ENCODE results near the gene C1QTNF12. TPM values are rescaled to one million over a fixed set of nuclear protein-coding genes. Genes with fewer than 3 reads are reported as not detected.
A peak's percentile ranks its signal among the peaks of the same experiment; 100 is the strongest.

Gene C1QTNF12
- total RNA-seq, 1 experiment from 2014 or later: 4.4 TPM

DNA sequence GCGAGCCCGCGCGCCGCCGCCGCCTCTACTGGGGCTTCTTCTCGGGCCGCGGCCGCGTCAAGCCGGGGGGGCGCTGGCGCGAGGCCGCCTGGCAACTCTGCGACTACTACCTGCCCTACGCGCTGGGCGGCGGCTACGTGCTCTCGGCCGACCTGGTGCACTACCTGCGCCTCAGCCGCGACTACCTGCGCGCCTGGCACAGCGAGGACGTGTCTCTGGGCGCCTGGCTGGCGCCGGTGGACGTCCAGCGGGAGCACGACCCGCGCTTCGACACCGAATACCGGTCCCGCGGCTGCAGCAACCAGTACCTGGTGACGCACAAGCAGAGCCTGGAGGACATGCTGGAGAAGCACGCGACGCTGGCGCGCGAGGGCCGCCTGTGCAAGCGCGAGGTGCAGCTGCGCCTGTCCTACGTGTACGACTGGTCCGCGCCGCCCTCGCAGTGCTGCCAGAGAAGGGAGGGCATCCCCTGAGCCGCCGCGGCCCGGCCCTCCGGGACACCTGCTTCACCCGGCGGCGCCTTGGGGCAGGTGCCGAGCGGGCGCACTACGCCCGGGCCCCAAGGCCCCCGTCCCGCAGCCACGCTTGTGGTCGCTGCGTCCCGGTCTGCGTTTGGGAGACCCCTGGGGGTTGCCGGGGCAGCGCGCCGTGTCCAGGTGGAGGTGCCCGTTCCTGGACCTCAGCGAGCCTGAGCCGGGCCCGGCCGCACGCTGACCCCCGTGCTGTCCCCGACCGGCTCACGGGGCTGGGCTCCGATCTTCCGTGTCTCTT is 13.5 kb downstream of the C1QTNF12 start:
- no peaks in the 10 kb centered on the region for H3K9me3 ChIP-seq (ENCODE audit: control insufficient read depth, low read depth, low read length)
- no peak overlapping the region for H2AK5ac ChIP-seq (ENCODE audit: insufficient read length, low read length)
- Mint-ChIP-seq H3K27me3 (ENCODE audit: low read depth) (no peaks in the 10 kb centered on the region), H3K36me3 (ENCODE audit: insufficient read depth in 1 of 3, low read depth in 3 of 3) (peaks cover 17 to 34% (median 33%) of the 10 kb centered on the region in 3 experiments), H3K4me3 (peak overlapping the region; percentile 51 to 70), H3K9me3 (peaks cover 0 to 4% of the 10 kb centered on the region in 2 experiments; a peak in 1 of 5 replicates), H3K27ac (no peak overlapping the region), H3K4me1 (peaks cover 15 to 25% of the 10 kb centered on the region in 2 experiments)
- no peaks in the 10 kb centered on the region for H3K27me3 ChIP-seq (ENCODE audit: insufficient read depth, low read length)
- H3K4me2 ChIP-seq (ENCODE audit: insufficient read depth, insufficient read length, low read length): no peak overlapping the region
- H2BK12ac ChIP-seq (ENCODE audit: insufficient read length, low read depth, low read length): no peak overlapping the region
- no peak overlapping the region for H4K8ac ChIP-seq (replicated peaks; ENCODE audit: insufficient read length, low read depth, low read length)
- no peak overlapping the region for H3K18ac ChIP-seq (ENCODE audit: insufficient read length, low read depth, low read length)
- H3K79me2 ChIP-seq (ENCODE audit: insufficient read depth, low read length): peaks cover 2% of the 10 kb centered on the region; the same call in 1 of the 2 replicates
- no peak overlapping the region for H2BK20ac ChIP-seq (ENCODE audit: low read depth, low read length, poor library complexity, severe bottlenecking)
- no peaks in the 10 kb centered on the region for H4K20me1 ChIP-seq (ENCODE audit: control insufficient read depth, insufficient read depth, insufficient read length)
- no peak overlapping the region for H3K56ac ChIP-seq (ENCODE audit: insufficient read length, low read depth, low read length)
- H4K91ac ChIP-seq (ENCODE audit: insufficient read length, low read depth, low read length): no peak overlapping the region
- H3T11ph ChIP-seq (ENCODE audit: low read length): no peak overlapping the region
- H2BK5ac ChIP-seq (ENCODE audit: insufficient read length, low read length): no peak overlapping the region
- peaks cover 6% of the 10 kb centered on the region for H3K23me2 ChIP-seq (ENCODE audit: insufficient read length, low read depth, low read length, poor library complexity, severe bottlenecking)
- H3K4ac ChIP-seq (ENCODE audit: low read depth, low read length): no peak overlapping the region
- no peak overlapping the region for H3K23ac ChIP-seq (ENCODE audit: insufficient read length, low read depth, low read length)
- H3K79me1 ChIP-seq (ENCODE audit: insufficient read depth, low read depth, low read length, poor library complexity, severe bottlenecking): peaks cover 2% of the 10 kb centered on the region
- H3K9ac ChIP-seq (ENCODE audit: extremely low read depth, insufficient read length, low read length): no peak overlapping the region
- H2BK15ac ChIP-seq (ENCODE audit: low read depth, low read length): no peak overlapping the region
- no peak for DNase-seq
- H2BK120ac ChIP-seq (ENCODE audit: low read depth, low read length, poor library complexity, severe bottlenecking): no peak overlapping the region
- TF ChIP-seq, protein P1, sequence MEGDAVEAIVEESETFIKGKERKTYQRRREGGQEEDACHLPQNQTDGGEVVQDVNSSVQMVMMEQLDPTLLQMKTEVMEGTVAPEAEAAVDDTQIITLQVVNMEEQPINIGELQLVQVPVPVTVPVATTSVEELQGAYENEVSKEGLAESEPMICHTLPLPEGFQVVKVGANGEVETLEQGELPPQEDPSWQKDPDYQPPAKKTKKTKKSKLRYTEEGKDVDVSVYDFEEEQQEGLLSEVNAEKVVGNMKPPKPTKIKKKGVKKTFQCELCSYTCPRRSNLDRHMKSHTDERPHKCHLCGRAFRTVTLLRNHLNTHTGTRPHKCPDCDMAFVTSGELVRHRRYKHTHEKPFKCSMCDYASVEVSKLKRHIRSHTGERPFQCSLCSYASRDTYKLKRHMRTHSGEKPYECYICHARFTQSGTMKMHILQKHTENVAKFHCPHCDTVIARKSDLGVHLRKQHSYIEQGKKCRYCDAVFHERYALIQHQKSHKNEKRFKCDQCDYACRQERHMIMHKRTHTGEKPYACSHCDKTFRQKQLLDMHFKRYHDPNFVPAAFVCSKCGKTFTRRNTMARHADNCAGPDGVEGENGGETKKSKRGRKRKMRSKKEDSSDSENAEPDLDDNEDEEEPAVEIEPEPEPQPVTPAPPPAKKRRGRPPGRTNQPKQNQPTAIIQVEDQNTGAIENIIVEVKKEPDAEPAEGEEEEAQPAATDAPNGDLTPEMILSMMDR (conservative IDR thresholded peaks at IDR 0.05): no peak
- H3K4me1 ChIP-seq (ENCODE audit: insufficient read depth, low read length): no peaks in the 10 kb centered on the region
- no peak overlapping the region for H3K14ac ChIP-seq (ENCODE audit: insufficient read depth, low read length)
- H4K5ac ChIP-seq (ENCODE audit: insufficient read length, low read depth, low read length): no peak overlapping the region
- H3K27ac ChIP-seq (ENCODE audit: insufficient read length, low read depth, low read length): no peak overlapping the region
- WGBS (ENCODE audit: extremely low coverage, insufficient read length, low lambda C conversion rate): no CpG with 5 or more reads among the region's 98 CpGs
- no peak overlapping the region for H2AFZ ChIP-seq (ENCODE audit: low read length)
